PC-3 (cell line): ENCODE results near the gene MAP2K1. TPM values are rescaled to one million over a fixed set of nuclear protein-coding genes. Genes with fewer than 3 reads are reported as not detected.

Source experiments
- ATAC-seq: fragments of 200-7000 bp; cut with Tn5 transposase; 2 replicates; pipeline ENCODE4 v1.9.1; 2020; ENCODE audit warnings: mild to moderate bottlenecking, moderate library complexity
- BruUV-seq: library from RNA; stranded (reverse); fragments of 400-500 nt; replicated peaks from 2 replicates; lab custom pipeline; 2021; lab: Mats Ljungman, UMichigan
- CTCF ChIA-PET: fragments of 300-600 bp; sonication (Branson Sonifier 250); formaldehyde crosslinking; loops from one replicate; lab custom pipeline; 2022; ENCODE audit warnings: antibody characterized with exemption; lab: Charles Lee
- POLR2A ChIA-PET: fragments of 300-600 bp; sonication (Branson Sonifier 250); formaldehyde crosslinking; loops from one replicate; lab custom pipeline; 2022; ENCODE audit warnings: antibody characterized with exemption; ENCODE audit not compliant: unreplicated experiment; lab: Charles Lee
- DNase-seq: peaks from one replicate; pipeline ENCODE4 v3.0.0-alpha.2; 2015
- H2AFZ ChIP-seq: fragments of 300-600 bp; sonication (generic); 2 replicates; pipeline ENCODE4 v1.6.0; 2016; ENCODE audit warnings: antibody characterized with exemption, low read length
- H3F3A ChIP-seq: fragments of 300-600 bp; sonication (generic); one replicate; pipeline ENCODE4 v1.6.0; 2017; ENCODE audit warnings: antibody characterized with exemption, low read length, control low read depth, mild to moderate bottlenecking; ENCODE audit not compliant: unreplicated experiment
- H3K27ac ChIP-seq: fragments of 300-600 bp; sonication (generic); 2 replicates; pipeline ENCODE4 v1.5.1; 2016; ENCODE audit warnings: mild to moderate bottlenecking, low read length
- H3K27me3 ChIP-seq: fragments of 300-600 bp; sonication (generic); 2 replicates; pipeline ENCODE4 v1.6.1; 2016; ENCODE audit warnings: low read length, mixed read lengths
- H3K36me3 ChIP-seq: fragments of 300-600 bp; sonication (generic); 2 replicates; pipeline ENCODE4 v1.6.1; 2016; ENCODE audit warnings: low read depth, mixed run types, low read length, mixed read lengths
- H3K4me1 ChIP-seq: fragments of 300-600 bp; sonication (generic); 2 replicates; pipeline ENCODE4 v1.5.1; 2016; ENCODE audit warnings: low read length; ENCODE audit not compliant: insufficient read depth
- H3K4me2 ChIP-seq: fragments of 300-600 bp; sonication (generic); 2 replicates; pipeline ENCODE4 v1.6.0; 2016; ENCODE audit warnings: low read length
- H3K4me3 ChIP-seq: fragments of 300-600 bp; sonication (generic); 2 replicates; pipeline ENCODE4 v1.5.1; 2016; ENCODE audit warnings: mild to moderate bottlenecking, low read length, mixed read lengths
- H3K79me2 ChIP-seq: fragments of 300-600 bp; sonication (generic); 2 replicates; pipeline ENCODE4 v1.6.1; 2017; ENCODE audit warnings: low read length, mixed read lengths
- H3K9ac ChIP-seq: fragments of 300-600 bp; sonication (generic); 2 replicates; pipeline ENCODE4 v1.6.0; 2016; ENCODE audit warnings: mild to moderate bottlenecking, low read length
- H3K9me2 ChIP-seq: fragments of 300-600 bp; sonication (generic); replicated peaks from 2 replicates; pipeline ENCODE4 v1.6.1; 2016; ENCODE audit warnings: mixed run types, low read length, mixed read lengths
- H3K9me3 ChIP-seq: fragments of 300-600 bp; sonication (generic); 2 replicates; pipeline ENCODE4 v1.6.1; 2016; ENCODE audit warnings: low read length, mixed read lengths
- H4K20me1 ChIP-seq: fragments of 300-600 bp; sonication (generic); 2 replicates; pipeline ENCODE4 v1.6.1; 2016; ENCODE audit warnings: low read length, mixed read lengths
- CTCF ChIP-seq: fragments of 300-600 bp; sonication (generic); conservative IDR thresholded peaks from 2 replicates; pipeline ENCODE4 v1.5.1; 2017; ENCODE audit warnings: antibody characterized with exemption, low read depth, mild to moderate bottlenecking, low read length
- EZH2 ChIP-seq: fragments of 300-600 bp; sonication (generic); IDR thresholded peaks from one replicate; pipeline ENCODE4 v1.6.1; 2017; ENCODE audit warnings: antibody characterized with exemption, mild to moderate bottlenecking, low read length; ENCODE audit not compliant: unreplicated experiment
- EZH2phosphoT487 ChIP-seq: fragments of 300-600 bp; sonication (generic); IDR thresholded peaks from 2 replicates; pipeline ENCODE4 v1.6.1; 2018; ENCODE audit warnings: mild to moderate bottlenecking, antibody characterized with exemption, low read length, borderline replicate concordance
- intact Hi-C: fragments of 100-400 bp; cut with micrococcal nuclease; formaldehyde crosslinking; loops from 2 replicates; pipeline ENCODE4 v1.9.0; 2023
- total RNA-seq: library from RNA; depleted of rRNA; stranded (reverse); fragments of >200 nt; gene quantifications from 2 replicates; pipeline ENCODE4 v1.2.3, GENCODE V29; 2014

Gene MAP2K1
- total RNA-seq, 1 experiment from 2014 or later: 35.5 TPM

- Histone ChIP-seq H3K4me2 (peak overlapping the region; percentile 90), H3K27ac (peak overlapping the region; percentile 89), H3F3A (peaks cover 20% of the 10 kb centered on the region), H3K27me3 (no peaks in the 10 kb centered on the region), H3K79me2 (peaks cover 82% of the 10 kb centered on the region), H3K36me3 (peaks cover 38% of the 10 kb centered on the region), H3K9me2 (no peaks in the 10 kb centered on the region), H3K4me3 (peak overlapping the region; percentile 99), H3K9ac (peak overlapping the region; percentile 98), H3K9me3 (no peaks in the 10 kb centered on the region), H2AFZ (peak overlapping the region; percentile 94), H3K4me1 (peaks cover 13% of the 10 kb centered on the region), H4K20me1 (peaks cover 40% of the 10 kb centered on the region)
- DNase-seq: peak; percentile 28
- ChIA-PET POLR2A (no interaction called here), CTCF (no interaction called here)
- intact Hi-C loops: loop anchor here (10.0 kb wide), 1 partner anchor 211 kb away; the partner anchor contains the start of gene DIS3L
- ATAC-seq: peak; percentile 18; the same call in 1 of the 2 replicates
- TF ChIP-seq EZH2phosphoT487 (no peak), CTCF (no peak), EZH2 (no peak)
- BruUV-seq: TSS peak; percentile 86
Observed at GRCh38 chr15:66505430-66505811, 118.7 kb downstream of the MAP2K1 start.

- BruUV-seq: no TSS peak
- POLR2A ChIA-PET: no interaction called here
- TF ChIP-seq EZH2 (no peak), EZH2phosphoT487 (no peak), CTCF (no peak)
- H4K20me1 ChIP-seq: peaks cover 36% of the 10 kb centered on the region
- H2AFZ ChIP-seq: peak overlapping the region; percentile 94; the same call in 1 of the 2 replicates
- intact Hi-C loops: loop anchor here (10.0 kb wide), 1 partner anchor 211 kb away; the partner anchor contains the start of gene DIS3L
- H3K4me2 ChIP-seq: peak overlapping the region; percentile 90
- peaks cover 17% of the 10 kb centered on the region for H3F3A ChIP-seq
- H3K79me2 ChIP-seq: peaks cover 79% of the 10 kb centered on the region
- CTCF ChIA-PET: no interaction called here
- no peaks in the 10 kb centered on the region for H3K9me3 ChIP-seq
- no peaks in the 10 kb centered on the region for H3K9me2 ChIP-seq
- DNase-seq (no peak), ATAC-seq (no peak)
- H3K27me3 ChIP-seq: no peaks in the 10 kb centered on the region
- H3K4me3 ChIP-seq: peak overlapping the region; percentile 99
- H3K27ac ChIP-seq: no peak overlapping the region
- H3K9ac ChIP-seq: peak overlapping the region; percentile 98
- peaks cover 13% of the 10 kb centered on the region for H3K4me1 ChIP-seq
- H3K36me3 ChIP-seq: peaks cover 34% of the 10 kb centered on the region
Observed at GRCh38 chr15:66505818-66506217, 119.1 kb downstream of the MAP2K1 start.

- H2AFZ ChIP-seq: no peak overlapping the region
- H3K4me3 ChIP-seq: no peak overlapping the region
- peaks cover 10% of the 10 kb centered on the region for H4K20me1 ChIP-seq
- POLR2A ChIA-PET: no interaction called here
- BruUV-seq: no TSS peak
- no peak overlapping the region for H3K4me2 ChIP-seq
- peaks cover 9% of the 10 kb centered on the region for H3K36me3 ChIP-seq
- no peak for TF ChIP-seq EZH2
- no peak for TF ChIP-seq EZH2phosphoT487
- no peak for TF ChIP-seq CTCF
- no peaks in the 10 kb centered on the region for H3K4me1 ChIP-seq
- ATAC-seq (no peak), DNase-seq (no peak)
- CTCF ChIA-PET: no interaction called here
- peaks cover 53% of the 10 kb centered on the region for H3K79me2 ChIP-seq
- H3K27me3 ChIP-seq: no peaks in the 10 kb centered on the region
- no peaks in the 10 kb centered on the region for H3K9me3 ChIP-seq
- no peak overlapping the region for H3K27ac ChIP-seq
- H3F3A ChIP-seq: no peaks in the 10 kb centered on the region
- H3K9me2 ChIP-seq: no peaks in the 10 kb centered on the region
- H3K9ac ChIP-seq: no peak overlapping the region
- intact Hi-C loops: loop anchor here (10.0 kb wide), 1 partner anchor 214 kb away; the partner anchor contains the start of gene DIS3L
Observed at GRCh38 chr15:66508293-66508883, 121.7 kb downstream of the MAP2K1 start.
